Body of pancreas (tissue), 4 donors: Measurements from ENCODE around the gene C1RL. TPM values are rescaled to one million over a fixed set of nuclear protein-coding genes. Genes with fewer than 3 reads are reported as not detected.

ENCODE experiments used
- ATAC-seq: fragments of 150-250 bp; one replicate; pipeline ENCODE4 v1.9.1; 2016
- DNase-seq, 4 donors: peaks; one replicate each; pipeline ENCODE4 v3.0.0-alpha.2; 2019
- H3K27ac ChIP-seq, 4 donors: fragments of 200-600 bp; sonication (generic); 1 replicate in 3 of 4; 2 replicates in 1 of 4; pipeline versions ENCODE4 v1.5.1 to v1.6.1; 2016 to 2019; ENCODE audit warnings: mild to moderate bottlenecking in 1 of 4, mixed read lengths in 1 of 4, moderate library complexity in 1 of 4
- H3K27me3 ChIP-seq, 2 donors: fragments of 200-600 bp; sonication (generic); one replicate each; pipeline ENCODE4 v1.6.0; 2016; ENCODE audit warnings: mild to moderate bottlenecking in 1 of 2
- H3K36me3 ChIP-seq, 2 donors: fragments of 200-600 bp; sonication (generic); replicated peaks in 1 of 2; 2 replicates each; pipeline ENCODE4 v1.5.1; 2016; ENCODE audit warnings: low read depth in 2 of 2; ENCODE audit not compliant: insufficient read depth in 1 of 2
- H3K4me1 ChIP-seq: fragments of 200-600 bp; sonication (generic); one replicate; pipeline ENCODE4 v1.6.0; 2016
- H3K4me3 ChIP-seq, 2 donors: fragments of 200-600 bp; sonication (generic); 1 replicate in 1 of 2; 2 replicates in 1 of 2; pipeline ENCODE4 v1.5.1; 2016 to 2019
- H3K9me3 ChIP-seq, 3 donors: fragments of 200-600 bp; sonication (generic); 1 replicate in 2 of 3; 2 replicates in 1 of 3; pipeline ENCODE4 v1.5.1; 2016
- CTCF ChIP-seq, 7 experiments: fragments of 450-650 bp in 4 of 7; fragments of 200-600 bp in 3 of 7; sonication (generic) in 3 of 7; IDR thresholded peaks; one replicate each; pipeline ENCODE4 v1.5.1; 2016 to 2019; ENCODE audit warnings: antibody characterized with exemption in 7 of 7
- POLR2A ChIP-seq, 3 donors: fragments of 450-650 bp; IDR thresholded peaks; one replicate each; pipeline ENCODE4 v1.6.1; 2016; ENCODE audit warnings: antibody characterized with exemption in 3 of 3, mild to moderate bottlenecking in 2 of 3
- WGBS, 2 donors: methylation state at CpG; one replicate each; pipeline ENCODE4 v1.1.5; 2017; 5-methylcytosine and 5-hydroxymethylcytosine counted together
- intact Hi-C: fragments of 100-400 bp; cut with DNase I; formaldehyde crosslinking; loops from one replicate; pipeline ENCODE4 v1.15.1; 2023
- small RNA-seq: library from RNA; depleted of rRNA; stranded (forward); fragments of <200 nt; gene quantifications from one replicate; pipeline ENCODE3, GENCODE V24; 2016
- total RNA-seq, 2 donors: library from RNA; depleted of rRNA; stranded (reverse); fragments of >200 nt; gene quantifications; one replicate each; pipeline ENCODE4 v1.1.0, GENCODE V29; 2016

The C1RL gene
- total RNA-seq, 2 donors from 2014 or later: 64.6 to 99.6 TPM

DNA sequence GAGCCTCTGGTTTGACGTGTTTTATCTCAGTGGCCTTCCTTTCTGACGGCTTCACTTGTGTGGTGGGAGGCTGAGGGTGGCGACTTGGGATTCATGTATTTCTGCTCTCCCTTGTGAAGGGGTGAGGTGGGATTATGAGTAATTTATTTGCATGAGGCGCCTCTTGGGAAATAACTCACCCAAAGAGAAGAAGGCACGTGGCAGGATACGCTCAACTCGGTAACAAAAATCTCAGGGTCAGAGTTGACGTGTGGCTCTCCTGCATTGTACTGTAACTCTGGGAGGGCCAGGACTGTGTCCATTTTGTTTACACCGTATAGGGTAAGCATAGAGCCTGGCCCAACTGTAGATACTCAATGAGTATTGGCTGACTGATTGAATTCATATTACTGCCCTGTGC, 63.1 kb downstream of the C1RL start:
- intact Hi-C loops: loop anchor here (10.0 kb wide), 1 partner anchor 69 kb away; no protein-coding TSS in a partner anchor
- ATAC-seq: no peak
- Histone ChIP-seq H3K9me3 (no peaks in the 10 kb centered on the region), H3K36me3 (no peaks in the 10 kb centered on the region), H3K4me1 (no peaks in the 10 kb centered on the region), H3K4me3 (no peak overlapping the region), H3K27ac (no peak overlapping the region), H3K27me3 (no peaks in the 10 kb centered on the region)
- 77% methylated on average over 9 of the region's 9 CpGs for WGBS, 2 donors
- DNase-seq: no peak
- no peak for TF ChIP-seq CTCF (IDR thresholded peaks at IDR 0.05)
- TF ChIP-seq POLR2A (IDR thresholded peaks at IDR 0.05): no peak

Small RNAs within 50 kb of the gene (small RNA-seq; reads per million reads assigned to genes)
- gene RNU6-485P: not detected

Other genes starting within 250 kb of the C1RL start
- 100 to 1,000 TPM; 134 to 152 TPM for gene TPI1, start 241.7 kb downstream of the C1RL start, total RNA-seq
- 10 to 100 TPM in 1 of 2 donors, 1 to 10 TPM in 1; 2.6 to 11.9 TPM for gene SPSB2, start 235.9 kb downstream of the C1RL start, total RNA-seq
- gene LRRC23, start 204.4 kb downstream of the C1RL start, total RNA-seq: 10 to 100 TPM in 1 of 2 donors, 1 to 10 TPM in 1; 7.0 to 21.1 TPM
- 10 to 100 TPM in 1 of 2 donors, 1 to 10 TPM in 1; 4.4 to 11.9 TPM for gene ENO2, start 194.6 kb downstream of the C1RL start, total RNA-seq
- 10 to 100 TPM; 36.1 to 86.7 TPM for gene ATN1, start 181.3 kb downstream of the C1RL start, total RNA-seq
- not detected for gene RNU7-1, start 165.4 kb downstream of the C1RL start, total RNA-seq
- 100 to 1,000 TPM; 219 to 302 TPM for gene C12orf57, start 165.2 kb downstream of the C1RL start, total RNA-seq
- 10 to 100 TPM; 18.4 to 19.4 TPM for gene PTPN6, start 157.9 kb downstream of the C1RL start, total RNA-seq
- 100 to 1,000 TPM in 1 of 2 donors, 10 to 100 TPM in 1; 83.4 to 125 TPM for gene PHB2, start 138.6 kb downstream of the C1RL start, total RNA-seq
- 10 to 100 TPM in 1 of 2 donors, 1 to 10 TPM in 1; 8.3 to 15.5 TPM for gene EMG1, start 138.3 kb downstream of the C1RL start, total RNA-seq
- gene LPCAT3, start 90.7 kb downstream of the C1RL start, total RNA-seq: 10 to 100 TPM; 21.5 to 39.6 TPM
- gene C1S, start 48.5 kb downstream of the C1RL start, total RNA-seq: 100 to 1,000 TPM; 105 to 157 TPM
- gene C1R, start 16.8 kb downstream of the C1RL start, total RNA-seq: 100 to 1,000 TPM; 113 to 133 TPM
- gene RBP5, start 19.7 kb upstream of the C1RL start, total RNA-seq: 1 to 10 TPM in 1 of 2 donors, not detected in 1; 1.3 TPM
- 10 to 100 TPM; 27.5 to 64.9 TPM for gene CLSTN3, start 21.2 kb upstream of the C1RL start, total RNA-seq
- gene PEX5, start 80.5 kb upstream of the C1RL start, total RNA-seq: 10 to 100 TPM; 33.5 to 67.9 TPM
- gene ACSM4, start 194.9 kb upstream of the C1RL start, total RNA-seq: not detected